ENCODE data around the gene HMX2.

Gene HMX2, protein sequence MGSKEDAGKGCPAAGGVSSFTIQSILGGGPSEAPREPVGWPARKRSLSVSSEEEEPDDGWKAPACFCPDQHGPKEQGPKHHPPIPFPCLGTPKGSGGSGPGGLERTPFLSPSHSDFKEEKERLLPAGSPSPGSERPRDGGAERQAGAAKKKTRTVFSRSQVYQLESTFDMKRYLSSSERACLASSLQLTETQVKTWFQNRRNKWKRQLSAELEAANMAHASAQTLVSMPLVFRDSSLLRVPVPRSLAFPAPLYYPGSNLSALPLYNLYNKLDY

DNA sequence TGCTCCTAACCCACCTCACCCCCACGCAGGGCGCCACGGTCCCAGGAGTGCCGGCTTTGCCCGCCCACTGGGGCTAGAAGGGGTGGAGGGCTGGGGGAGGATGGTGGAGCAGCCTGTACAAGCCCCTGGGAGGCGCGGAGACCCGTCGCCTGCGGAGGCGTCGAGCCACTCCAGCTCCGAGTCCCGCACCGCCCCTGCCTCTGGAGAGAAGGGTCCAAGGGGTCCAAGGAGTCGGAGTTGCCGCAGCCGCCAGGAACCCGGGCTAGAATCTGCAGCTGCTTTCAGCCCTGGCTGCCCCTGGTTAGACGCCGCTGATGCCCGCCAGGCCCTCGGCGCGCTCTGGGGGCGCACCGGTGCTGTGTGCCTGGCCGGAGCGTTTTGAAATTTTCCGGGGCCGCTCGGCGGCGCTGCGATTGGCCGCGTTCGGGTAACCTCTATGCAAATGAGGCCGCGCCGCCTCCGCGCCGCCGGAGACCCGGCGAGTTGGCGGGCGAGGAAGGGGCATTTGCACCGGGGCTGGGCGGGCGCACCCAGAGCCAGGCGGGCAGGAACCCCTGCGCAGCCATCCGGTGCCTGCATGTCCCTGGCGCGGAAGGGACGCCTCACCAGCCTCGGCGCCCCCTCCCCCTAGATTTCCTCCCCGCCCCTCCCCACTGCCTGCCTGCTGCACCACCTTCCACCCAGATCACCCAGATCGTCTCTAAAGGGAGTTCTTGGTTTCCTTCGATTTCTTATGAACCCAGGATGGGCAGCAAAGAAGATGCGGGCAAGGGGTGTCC is at the start of gene HMX2:
TSS of gene HMX2 (plus strand) at position 502 of the 779 bp plus-strand sequence. CDS start at position 745, 243 bp downstream.
- H3K27me3 Mint-ChIP-seq, result peaks cover 94% of the 10 kb centered on the region
- H3K27ac Mint-ChIP-seq, result no peak within 1 kb of the TSS
- intact Hi-C loops (cut with micrococcal nuclease), result loop anchor here (10.0 kb wide), 1 partner anchor 337 kb away; no protein-coding TSS in a partner anchor

DNA sequence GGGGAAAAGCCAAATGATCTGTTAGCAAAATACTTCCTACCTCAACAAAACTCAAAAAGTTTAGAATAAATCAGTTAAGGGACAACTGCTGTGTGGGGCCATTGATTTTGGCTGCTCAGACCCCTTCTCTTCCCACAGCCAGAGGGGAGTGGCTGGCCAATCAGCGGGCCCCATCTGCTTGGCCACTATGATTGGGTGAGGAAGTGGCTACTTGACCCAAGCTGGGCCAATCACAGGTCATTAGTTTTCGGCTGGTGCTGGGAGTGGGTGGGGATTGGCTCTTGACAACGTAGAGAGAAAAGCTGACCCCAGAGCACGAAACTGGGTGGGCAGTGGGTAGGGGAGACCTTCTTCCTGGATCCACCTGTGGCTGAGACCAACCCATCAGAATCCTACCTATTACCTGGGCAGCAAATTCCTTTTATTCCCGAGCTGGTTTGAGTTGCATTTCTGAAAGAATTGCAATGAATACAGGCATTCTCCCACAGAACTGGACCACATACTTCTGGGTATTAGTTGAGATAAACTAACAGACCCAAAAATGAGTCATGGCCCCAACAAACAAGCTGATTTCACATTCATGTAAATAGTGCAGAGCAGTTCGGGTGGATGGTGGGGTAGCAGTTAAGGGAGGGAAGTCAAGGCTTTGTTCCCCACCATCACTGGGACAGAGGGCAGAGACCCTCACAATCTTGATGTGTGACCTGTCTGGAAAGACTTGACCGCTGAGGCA is 47.7 kb upstream of the HMX2 start:
- intact Hi-C loops (cut with micrococcal nuclease), result no loop called here
- Mint-ChIP-seq H3K4me1 (ENCODE audit: low read depth) (no peaks in the 10 kb centered on the region), H3K36me3 (ENCODE audit: low read depth) (no peaks in the 10 kb centered on the region), H3K4me3 (no peak overlapping the region), H3K9me3 (no peaks in the 10 kb centered on the region), H3K27ac (no peak overlapping the region), H3K27me3 (peaks cover 6% of the 10 kb centered on the region)

More for the DNA sequence above, at the start of gene HMX2:
- Mint-ChIP-seq H3K4me1 (ENCODE audit: low read depth) (peaks cover 44% of the 10 kb centered on the region), H3K9me3 (no peaks in the 10 kb centered on the region), H3K4me3 (peak within 1 kb of the TSS; percentile 34), H3K36me3 (ENCODE audit: low read depth) (no peaks in the 10 kb centered on the region)

DNA sequence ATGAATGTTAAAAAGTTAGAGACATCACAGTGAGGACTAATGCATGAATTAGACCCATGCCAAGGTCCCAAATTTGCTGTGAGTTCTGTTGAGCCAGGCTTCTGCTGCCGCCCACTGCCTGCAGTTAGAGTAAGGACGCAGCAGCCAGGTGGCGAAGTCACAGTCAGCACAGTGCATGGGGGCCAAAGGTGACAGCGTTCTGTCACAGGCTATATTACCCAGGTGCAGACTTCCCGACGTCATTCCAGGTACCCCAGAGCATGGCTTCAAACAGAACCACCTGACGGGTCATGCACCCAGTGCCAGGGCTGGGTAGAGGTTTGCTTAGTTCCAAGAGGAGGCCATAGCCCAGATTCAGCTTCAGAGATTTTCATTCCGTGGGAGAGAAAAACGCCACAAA is 46.1 kb upstream of the HMX2 start:
- Mint-ChIP-seq H3K27me3 (peaks cover 8% of the 10 kb centered on the region), H3K4me3 (no peak overlapping the region), H3K4me1 (ENCODE audit: low read depth) (no peaks in the 10 kb centered on the region), H3K36me3 (ENCODE audit: low read depth) (no peaks in the 10 kb centered on the region), H3K9me3 (no peaks in the 10 kb centered on the region), H3K27ac (no peak overlapping the region)
- intact Hi-C loops (cut with micrococcal nuclease), result no loop called here

DNA sequence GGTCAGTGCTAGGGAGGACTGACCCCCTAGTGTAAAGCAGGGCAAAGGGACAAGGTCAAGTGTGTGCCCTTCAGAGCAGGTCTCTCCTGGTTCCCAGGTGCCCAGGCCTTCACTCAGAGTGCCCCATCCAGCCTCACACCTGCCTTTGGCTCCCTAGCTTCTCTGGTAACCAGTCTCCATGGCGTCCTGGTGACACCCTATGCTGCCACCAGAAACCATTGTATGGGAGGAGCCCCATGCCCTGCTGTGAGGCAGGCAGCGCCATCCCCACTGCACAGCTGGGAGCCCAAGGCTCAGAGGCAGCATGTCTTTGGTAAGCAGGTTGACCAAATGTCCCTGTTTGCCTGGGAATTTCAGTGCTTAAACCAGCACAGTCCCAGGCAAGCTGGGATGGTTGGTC is 45.3 kb upstream of the HMX2 start:
- H3K9me3 Mint-ChIP-seq, result no peaks in the 10 kb centered on the region
- H3K4me1 Mint-ChIP-seq (ENCODE audit: low read depth), result no peaks in the 10 kb centered on the region
- H3K27me3 Mint-ChIP-seq, result peaks cover 8% of the 10 kb centered on the region
- no peak overlapping the region for H3K27ac Mint-ChIP-seq
- H3K36me3 Mint-ChIP-seq (ENCODE audit: low read depth), result no peaks in the 10 kb centered on the region
- no peak overlapping the region for H3K4me3 Mint-ChIP-seq
- intact Hi-C loops (cut with micrococcal nuclease), result no loop called here

DNA sequence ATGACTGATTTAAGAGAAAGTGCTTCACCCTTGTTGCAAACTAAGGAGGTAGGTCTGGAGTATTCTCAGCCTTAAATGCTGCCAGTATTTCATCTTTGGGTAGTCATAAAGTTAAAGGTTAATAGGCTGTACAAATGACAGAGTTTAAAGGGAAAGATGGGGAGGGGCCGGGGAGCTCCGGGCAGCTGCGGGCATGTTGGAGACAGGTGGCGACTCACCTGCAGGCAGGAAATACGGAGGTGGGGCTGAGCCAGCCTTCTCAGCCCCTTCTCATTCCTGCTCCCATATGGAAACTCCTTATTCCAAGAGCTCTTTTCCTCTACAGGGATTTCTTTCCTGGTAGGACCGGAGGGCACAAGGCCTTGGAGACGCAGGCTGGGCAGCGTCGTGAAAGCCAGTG is 44.0 kb upstream of the HMX2 start:
- no peaks in the 10 kb centered on the region for H3K36me3 Mint-ChIP-seq (ENCODE audit: low read depth)
- H3K27me3 Mint-ChIP-seq, result peaks cover 10% of the 10 kb centered on the region
- no peaks in the 10 kb centered on the region for H3K9me3 Mint-ChIP-seq
- no peak overlapping the region for H3K4me3 Mint-ChIP-seq
- H3K4me1 Mint-ChIP-seq (ENCODE audit: low read depth), result no peaks in the 10 kb centered on the region
- intact Hi-C loops (cut with micrococcal nuclease), result no loop called here
- no peak overlapping the region for H3K27ac Mint-ChIP-seq

DNA sequence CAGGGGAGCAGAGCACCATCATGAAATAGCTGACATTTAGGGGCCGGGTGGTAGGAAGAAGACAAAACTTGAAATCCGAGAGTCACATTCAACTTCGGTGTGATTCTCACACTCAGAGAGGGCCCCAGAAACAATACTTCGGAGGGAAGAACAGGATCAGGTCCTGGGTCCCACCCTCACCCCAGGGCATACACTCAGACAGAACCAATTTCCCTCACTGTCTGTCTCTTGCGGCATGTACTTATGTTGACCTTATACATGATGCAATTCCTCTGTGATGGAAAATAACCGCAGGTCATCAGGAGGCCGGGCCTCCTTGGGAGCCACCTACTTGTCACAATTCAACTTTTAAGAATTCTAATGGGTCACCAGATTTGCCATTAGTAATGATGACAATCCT is 38.5 kb upstream of the HMX2 start:
- H3K4me3 Mint-ChIP-seq, result no peak overlapping the region
- intact Hi-C loops (cut with micrococcal nuclease), result no loop called here
- no peaks in the 10 kb centered on the region for H3K9me3 Mint-ChIP-seq
- no peak overlapping the region for H3K27ac Mint-ChIP-seq
- H3K4me1 Mint-ChIP-seq (ENCODE audit: low read depth), result no peaks in the 10 kb centered on the region
- peaks cover 14% of the 10 kb centered on the region for H3K27me3 Mint-ChIP-seq
- H3K36me3 Mint-ChIP-seq (ENCODE audit: low read depth), result no peaks in the 10 kb centered on the region

DNA sequence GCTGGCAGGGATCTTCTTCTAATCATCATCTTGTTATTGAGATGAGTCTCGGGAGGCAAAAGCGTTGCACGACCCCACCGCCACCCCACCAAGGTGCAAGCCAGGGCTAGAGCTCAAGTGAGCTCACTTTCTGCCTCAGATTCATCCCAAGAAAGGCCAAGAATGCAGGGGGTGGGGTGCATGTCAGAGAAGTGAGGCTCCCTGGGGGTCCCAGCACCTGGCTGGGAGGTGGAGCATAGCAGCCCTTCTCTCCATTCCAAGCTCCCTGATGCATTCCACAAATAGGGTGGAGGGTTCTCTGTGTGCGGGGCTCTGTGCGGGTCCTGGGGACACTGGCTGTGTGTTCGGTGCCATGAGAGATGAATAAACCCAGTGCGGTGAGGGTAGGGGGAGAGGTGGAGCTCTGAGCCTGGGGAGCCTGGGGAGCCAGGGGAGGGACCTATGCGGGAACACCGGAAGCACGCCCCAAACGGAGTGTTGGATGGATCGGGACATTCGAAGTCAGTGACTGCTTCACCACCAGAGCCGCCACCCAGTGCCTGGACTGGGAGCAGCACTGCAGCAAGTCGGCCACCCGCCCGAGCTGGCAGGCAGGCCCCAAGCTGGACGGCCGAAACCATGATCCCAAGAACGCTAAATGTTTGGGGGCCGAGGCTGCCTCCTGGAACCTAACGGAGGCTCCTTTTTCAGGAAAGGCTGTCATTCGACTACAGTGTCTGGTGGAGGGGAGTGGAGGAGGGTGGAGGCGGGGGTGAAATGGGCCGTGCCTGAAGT is 30.1 kb upstream of the HMX2 start:
- no peaks in the 10 kb centered on the region for H3K4me1 Mint-ChIP-seq (ENCODE audit: low read depth)
- peaks cover 63% of the 10 kb centered on the region for H3K27me3 Mint-ChIP-seq
- no peaks in the 10 kb centered on the region for H3K9me3 Mint-ChIP-seq
- H3K4me3 Mint-ChIP-seq, result no peak overlapping the region
- intact Hi-C loops (cut with micrococcal nuclease), result no loop called here
- no peak overlapping the region for H3K27ac Mint-ChIP-seq
- no peaks in the 10 kb centered on the region for H3K36me3 Mint-ChIP-seq (ENCODE audit: low read depth)

DNA sequence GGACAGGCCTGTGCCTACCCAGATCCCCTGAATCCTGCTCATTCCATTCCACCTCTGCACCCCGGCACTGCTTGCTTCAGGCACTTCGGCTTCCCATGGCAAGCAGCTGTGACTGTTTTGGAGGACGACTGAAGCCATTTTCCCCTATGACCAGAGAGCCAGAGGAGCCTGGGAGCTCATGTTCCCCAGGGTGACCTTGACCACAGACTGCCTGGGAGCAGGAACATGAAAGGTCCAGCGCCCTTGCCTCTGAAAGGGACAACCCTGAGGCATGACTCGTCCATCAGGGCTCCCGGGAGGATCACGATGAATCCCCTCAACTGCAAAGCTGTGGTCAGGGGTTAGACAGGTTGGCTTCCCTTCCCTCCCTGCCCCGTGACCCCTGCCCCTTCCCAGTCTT is 28.9 kb upstream of the HMX2 start:
- H3K36me3 Mint-ChIP-seq (ENCODE audit: low read depth), result no peaks in the 10 kb centered on the region
- H3K4me3 Mint-ChIP-seq, result no peak overlapping the region
- peaks cover 60% of the 10 kb centered on the region for H3K27me3 Mint-ChIP-seq
- H3K4me1 Mint-ChIP-seq (ENCODE audit: low read depth), result no peaks in the 10 kb centered on the region
- no peaks in the 10 kb centered on the region for H3K9me3 Mint-ChIP-seq
- intact Hi-C loops (cut with micrococcal nuclease), result no loop called here
- H3K27ac Mint-ChIP-seq, result no peak overlapping the region

DNA sequence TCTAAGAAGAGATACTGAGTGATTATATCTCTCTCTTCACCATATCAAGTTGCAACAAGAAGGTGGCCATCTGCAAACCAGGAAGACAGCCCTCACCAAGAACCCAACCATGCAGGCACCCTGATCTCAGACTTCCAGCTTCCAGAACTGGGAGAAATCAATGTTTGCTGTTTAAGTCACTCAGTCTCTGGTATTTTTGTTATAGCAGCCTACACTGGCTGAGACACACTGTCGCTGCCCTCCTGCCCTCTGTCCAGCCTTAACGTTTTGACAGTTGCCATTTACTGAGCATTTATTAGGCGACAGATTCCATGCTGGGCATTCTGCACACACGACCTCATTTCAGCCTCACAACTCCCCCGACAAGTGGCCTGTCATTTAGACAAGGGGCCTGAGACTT is 21.7 kb upstream of the HMX2 start:
- no peaks in the 10 kb centered on the region for H3K36me3 Mint-ChIP-seq (ENCODE audit: low read depth)
- no peaks in the 10 kb centered on the region for H3K4me1 Mint-ChIP-seq (ENCODE audit: low read depth)
- H3K9me3 Mint-ChIP-seq, result no peaks in the 10 kb centered on the region
- no peak overlapping the region for H3K4me3 Mint-ChIP-seq
- no peak overlapping the region for H3K27ac Mint-ChIP-seq
- H3K27me3 Mint-ChIP-seq, result peaks cover 65% of the 10 kb centered on the region
- intact Hi-C loops (cut with micrococcal nuclease), result no loop called here

DNA sequence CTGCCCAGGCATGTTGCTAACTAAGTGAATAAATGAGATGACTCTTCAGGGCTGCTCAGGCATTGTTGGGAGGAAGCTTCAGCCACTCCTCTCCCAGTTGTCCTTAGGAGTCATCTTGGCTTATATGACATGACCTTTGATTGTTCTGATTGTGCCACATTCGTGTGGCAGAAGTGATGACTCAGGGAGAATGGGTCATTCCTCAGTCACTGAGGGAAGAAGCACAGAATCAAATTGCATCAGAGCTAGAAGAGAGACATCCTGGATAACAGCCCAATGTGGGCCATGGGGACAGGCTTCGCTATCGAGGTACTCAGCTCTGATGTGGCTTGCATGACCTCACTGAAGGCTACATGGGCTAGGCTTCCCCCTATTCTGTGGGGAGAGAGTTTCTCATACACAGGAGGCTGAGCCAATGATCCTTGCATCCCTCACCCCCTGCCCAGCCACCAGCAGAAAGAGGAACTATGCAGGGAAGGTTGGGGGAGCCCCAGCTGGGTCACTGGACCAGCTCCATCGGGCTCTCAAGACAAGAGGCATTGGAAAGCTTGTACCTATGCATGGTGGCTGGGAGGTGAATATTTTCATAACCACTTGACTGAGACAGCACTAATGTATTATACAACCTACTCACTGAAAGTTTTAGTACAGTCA is 18.2 kb upstream of the HMX2 start:
- H3K4me1 Mint-ChIP-seq (ENCODE audit: low read depth), result peaks cover 18% of the 10 kb centered on the region
- intact Hi-C loops (cut with micrococcal nuclease), result loop anchor here (5.0 kb wide), 1 partner anchor 82 kb away; no protein-coding TSS in a partner anchor
- H3K27me3 Mint-ChIP-seq, result peaks cover 87% of the 10 kb centered on the region
- H3K9me3 Mint-ChIP-seq, result no peaks in the 10 kb centered on the region
- H3K36me3 Mint-ChIP-seq (ENCODE audit: low read depth), result no peaks in the 10 kb centered on the region
- H3K27ac Mint-ChIP-seq, result no peak overlapping the region
- H3K4me3 Mint-ChIP-seq, result no peak overlapping the region

DNA sequence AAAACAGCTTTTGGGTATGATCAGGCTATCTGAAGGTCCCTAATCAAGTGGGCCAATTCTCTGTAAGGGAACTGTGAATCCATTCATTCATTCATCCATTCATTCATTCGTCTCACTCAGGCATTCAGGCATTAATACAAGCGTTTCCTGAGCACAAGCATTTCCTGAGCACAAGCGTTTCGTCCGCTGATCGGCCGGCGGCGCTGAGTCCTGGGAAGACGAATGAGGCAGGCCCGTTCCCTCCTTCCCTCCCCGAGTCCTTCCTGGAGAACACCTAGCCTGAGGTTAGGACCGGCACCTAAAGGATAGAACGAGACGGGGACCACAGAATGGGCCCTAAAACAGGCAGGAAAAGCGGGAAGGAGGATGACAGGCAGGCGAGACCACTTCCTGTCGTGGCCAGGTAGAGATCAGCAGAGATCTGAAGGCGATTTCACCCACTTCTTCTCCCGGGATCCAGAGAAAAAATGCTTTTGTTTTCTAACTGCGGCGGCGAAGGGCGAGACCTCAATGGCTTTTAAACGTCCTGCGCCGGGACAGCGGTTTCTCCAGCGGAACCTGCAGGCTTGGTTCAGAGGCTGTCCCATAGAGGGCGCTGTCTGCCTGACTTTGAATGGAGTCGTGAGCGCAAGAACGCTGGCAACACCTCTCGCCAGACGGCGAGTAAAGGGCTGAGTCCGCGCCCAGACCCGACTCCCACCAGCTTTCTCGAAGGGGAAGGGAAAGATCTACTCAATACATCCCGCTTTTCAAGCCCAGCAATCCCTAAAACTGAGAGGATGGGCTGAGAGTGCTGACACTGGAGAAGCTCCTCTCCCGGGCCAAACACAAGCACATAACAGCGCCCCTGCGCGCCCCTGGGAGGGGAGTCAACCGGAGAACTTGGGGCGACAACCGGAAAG is 15.1 kb upstream of the HMX2 start:
- Mint-ChIP-seq H3K9me3 (no peaks in the 10 kb centered on the region), H3K36me3 (ENCODE audit: low read depth) (no peaks in the 10 kb centered on the region), H3K4me1 (ENCODE audit: low read depth) (peaks cover 28% of the 10 kb centered on the region), H3K4me3 (no peak overlapping the region), H3K27ac (no peak overlapping the region), H3K27me3 (peaks cover 90% of the 10 kb centered on the region)
- intact Hi-C loops (cut with micrococcal nuclease), result loop anchor here (1.0 to 5.0 kb wide), 4 partner anchors 86 to 426 kb away; no protein-coding TSS in a partner anchor

DNA sequence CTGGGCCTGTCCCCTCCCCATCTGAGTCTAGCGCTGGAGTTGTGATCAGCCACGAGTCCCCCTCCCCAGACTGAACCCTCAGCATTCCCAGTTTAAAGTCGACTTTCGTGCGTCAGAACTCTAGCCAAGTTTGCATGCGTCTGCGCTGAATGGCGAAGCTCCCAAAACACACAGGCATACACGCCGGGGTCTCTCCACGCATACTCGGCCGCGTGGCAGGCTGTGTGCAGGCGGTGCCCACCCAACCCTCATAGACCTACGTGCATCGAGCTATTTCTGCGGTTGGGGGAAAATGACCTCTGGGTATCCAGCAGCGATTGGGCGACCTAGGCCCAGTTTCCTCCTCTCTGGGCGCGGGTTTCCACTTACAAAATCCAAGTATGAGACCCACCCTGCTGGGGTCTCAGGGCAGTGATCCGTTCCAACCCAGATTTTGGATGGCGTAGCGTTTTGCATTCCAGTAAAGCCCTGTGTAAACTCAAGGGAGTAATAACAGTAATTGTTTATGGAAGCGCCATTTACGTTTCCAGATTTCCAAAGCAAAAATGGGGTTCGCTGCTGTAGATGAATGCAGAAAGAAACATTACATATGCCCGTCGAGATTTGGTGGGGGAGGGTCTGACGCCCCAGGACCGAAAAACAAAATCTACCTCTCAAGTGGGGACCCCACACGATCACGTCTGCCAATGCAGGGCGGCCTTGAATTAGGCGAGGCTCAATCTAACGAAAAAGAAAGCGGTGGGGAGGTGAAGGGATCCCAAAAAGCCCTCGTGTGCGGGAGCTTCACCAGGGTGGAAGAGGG is 14.2 kb upstream of the HMX2 start:
- Mint-ChIP-seq H3K27ac (no peak overlapping the region), H3K4me3 (no peak overlapping the region), H3K27me3 (peaks cover 92% of the 10 kb centered on the region), H3K4me1 (ENCODE audit: low read depth) (peaks cover 28% of the 10 kb centered on the region), H3K9me3 (no peaks in the 10 kb centered on the region), H3K36me3 (ENCODE audit: low read depth) (no peaks in the 10 kb centered on the region)
- intact Hi-C loops (cut with micrococcal nuclease), result loop anchor here (1.0 to 5.0 kb wide), 4 partner anchors 86 to 426 kb away; no protein-coding TSS in a partner anchor

Measured in dendritic cell treated with granulocyte-macrophage colony-stimulating factor and Interleukin-4, amounts not matched to agents 40 ng/mL and 50 ng/mL, for 4 days (primary cell).